Measurements from ENCODE around the gene CRLF3. TPM values are rescaled to one million over a fixed set of nuclear protein-coding genes. Genes with fewer than 3 reads are reported as not detected.
"Not testable (repeated sequence)": the region's sequence is repeated elsewhere in the genome, so short reads cannot be mapped to it uniquely, and the experiment has no call there.

CRLF3 gene
- total RNA-seq, 4 donors from 2014 or later: 5.4 to 8.8 (median 8.3) TPM

- TF ChIP-seq POLR2A (IDR thresholded peaks at IDR 0.05) (no peak), CTCF (IDR thresholded peaks at IDR 0.05) (no peak)
- peaks cover 4 to 13% of the 10 kb centered on the region in 2 donors for H3K4me1 ChIP-seq
- H3K4me3 ChIP-seq (replicated peaks in 1 of 3): peak overlapping the region in 1 of 3 donors; percentile 92
- H3K36me3 ChIP-seq: no peaks in the 10 kb centered on the region
- no peak for DNase-seq
- no peak overlapping the region for H3K27ac ChIP-seq
- WGBS, 2 donors: 51 to 66% methylated on average over 7 of the region's 7 CpGs
- H3K27me3 ChIP-seq: no peaks in the 10 kb centered on the region
- intact Hi-C loops (cut with DNase I): no loop called here
- no peaks in the 10 kb centered on the region for H3K9me3 ChIP-seq
Observed at GRCh38 chr17:30823421-30823820, 1.1 kb downstream of the CRLF3 start.

GRCh38 chr17:30822919-30823318 lies 1.6 kb downstream of the CRLF3 start:
- H3K27me3 ChIP-seq; H3K27ac ChIP-seq; DNase-seq; H3K9me3 ChIP-seq; H3K4me3 ChIP-seq (replicated peaks in 1 of 3); H3K36me3 ChIP-seq; intact Hi-C loops (cut with DNase I): not testable (repeated sequence)
- WGBS, 2 donors: 91 to 93% methylated on average over 14 of the region's 14 CpGs
- peaks cover 4 to 13% of the 10 kb centered on the region in 2 donors for H3K4me1 ChIP-seq

DNA sequence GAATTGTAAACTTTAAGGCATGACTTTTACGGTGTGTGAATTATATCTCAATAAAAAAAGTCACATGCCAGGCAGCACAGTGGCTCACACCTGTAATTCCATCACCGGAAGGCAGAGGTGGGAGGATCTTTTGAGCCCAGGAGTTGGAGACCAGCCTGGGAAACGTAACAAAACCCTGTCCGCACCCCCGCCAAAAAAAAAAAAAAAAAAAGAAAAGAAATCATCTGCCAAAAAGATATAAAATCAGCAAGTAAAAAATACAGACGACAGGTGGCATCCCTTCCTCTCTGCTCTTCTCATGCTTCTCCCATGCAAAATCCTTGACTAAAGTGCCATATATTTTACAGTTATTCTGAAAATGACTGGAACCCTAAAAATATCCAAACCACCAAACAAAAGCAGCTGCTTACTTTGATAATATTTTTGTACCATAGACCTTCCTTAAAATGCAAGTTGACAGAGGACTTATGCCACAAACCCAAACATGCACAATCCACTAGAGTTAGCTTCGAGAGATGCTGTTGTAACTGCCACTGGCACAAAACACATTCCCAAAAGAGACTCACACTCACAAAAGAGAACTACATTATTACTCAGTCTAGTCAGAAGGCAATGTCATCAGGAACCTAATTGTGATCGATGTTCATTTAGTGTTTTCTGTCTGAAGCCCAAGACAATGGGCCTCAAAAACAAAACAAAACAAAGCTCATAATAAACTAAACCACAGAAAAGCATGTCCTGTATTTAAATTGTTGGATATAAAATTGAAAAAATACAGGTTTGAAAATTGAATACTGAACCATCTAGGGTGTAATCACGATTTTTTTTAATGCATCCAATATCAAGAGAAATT lies 2.4 kb downstream of the CRLF3 start:
- H3K4me1 ChIP-seq: peaks cover 4 to 13% of the 10 kb centered on the region in 2 donors
- no peaks in the 10 kb centered on the region for H3K36me3 ChIP-seq
- intact Hi-C loops (cut with DNase I): no loop called here
- no peak for DNase-seq
- TF ChIP-seq CTCF (IDR thresholded peaks at IDR 0.05) (no peak), POLR2A (IDR thresholded peaks at IDR 0.05) (no peak)
- 70 to 74% methylated on average over 9 of the region's 9 CpGs for WGBS, 2 donors
- H3K9me3 ChIP-seq: no peaks in the 10 kb centered on the region
- H3K27ac ChIP-seq: no peak overlapping the region
- H3K4me3 ChIP-seq (replicated peaks in 1 of 3): no peak overlapping the region
- no peaks in the 10 kb centered on the region for H3K27me3 ChIP-seq

DNA sequence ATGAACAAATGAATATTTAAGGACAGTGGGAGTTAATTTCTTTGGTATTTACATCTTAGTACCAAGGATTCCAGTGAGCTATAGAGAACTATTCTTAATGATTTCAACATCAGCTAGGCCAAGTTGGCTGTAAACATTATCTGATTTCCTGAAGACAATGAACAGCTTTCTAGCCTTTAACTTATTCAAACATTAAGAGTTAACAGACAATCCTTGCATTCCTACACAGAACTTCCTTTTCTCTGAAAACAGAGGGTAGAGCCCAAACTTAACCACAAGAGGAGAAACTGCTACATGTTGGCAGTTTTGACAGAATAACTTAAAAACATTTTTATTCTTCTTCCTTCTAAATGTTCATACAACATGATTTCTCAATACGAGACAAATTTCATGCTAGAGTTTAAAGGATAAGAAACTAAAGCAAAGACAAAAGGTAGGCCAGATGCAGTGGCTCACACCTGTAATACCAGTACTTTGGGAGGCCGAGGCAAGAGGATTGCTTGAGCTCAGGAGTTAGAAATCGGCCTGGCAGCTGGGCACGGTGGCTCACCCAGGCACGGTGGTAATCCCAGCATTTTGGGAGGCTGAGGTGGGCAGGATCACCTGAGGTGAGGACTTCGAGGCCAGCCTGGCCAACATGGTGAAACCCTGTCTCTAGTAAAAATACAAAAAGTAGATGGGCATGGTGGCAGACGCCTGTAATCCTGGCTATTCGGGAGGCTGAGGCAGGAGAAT lies 4.4 kb downstream of the CRLF3 start:
- H3K4me1 ChIP-seq: peaks cover 4 to 8% of the 10 kb centered on the region in 2 donors

DNA sequence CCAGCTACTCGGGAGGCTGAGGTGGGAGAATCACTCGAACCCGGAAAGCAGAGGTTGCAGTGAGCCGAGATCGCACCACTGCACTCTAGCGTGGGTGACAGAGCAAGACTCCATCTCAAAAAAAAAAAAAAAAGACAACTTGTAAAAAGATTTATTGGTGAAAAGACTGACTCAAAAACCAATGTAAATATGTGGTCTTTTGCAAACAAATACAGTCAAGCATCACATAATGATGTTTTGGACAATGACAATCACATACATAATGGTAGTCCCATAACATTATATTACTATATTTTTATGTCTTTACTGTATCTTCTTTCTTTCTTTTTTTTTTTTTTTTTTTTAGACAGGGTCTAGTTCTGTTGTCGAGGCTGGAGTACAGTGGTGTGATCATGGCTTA lies 8.3 kb downstream of the CRLF3 start:
- Histone ChIP-seq H3K9me3 (no peaks in the 10 kb centered on the region), H3K4me3 (replicated peaks in 1 of 3) (no peak overlapping the region), H3K27ac (no peak overlapping the region), H3K36me3 (no peaks in the 10 kb centered on the region), H3K4me1 (no peaks in the 10 kb centered on the region), H3K27me3 (no peaks in the 10 kb centered on the region)
- no peak for DNase-seq
- 96 to 97% methylated on average over 7 of the region's 7 CpGs for WGBS, 2 donors
- no peak for TF ChIP-seq CTCF (IDR thresholded peaks at IDR 0.05)
- no peak for TF ChIP-seq POLR2A (IDR thresholded peaks at IDR 0.05)
- intact Hi-C loops (cut with DNase I): no loop called here

More for the DNA sequence above, 4.4 kb downstream of the CRLF3 start:
- H3K4me3 ChIP-seq (replicated peaks in 1 of 3): no peak overlapping the region
- 89 to 94% methylated on average over 8 of the region's 8 CpGs for WGBS, 2 donors
- intact Hi-C loops (cut with DNase I): no loop called here
- DNase-seq: no peak
- no peaks in the 10 kb centered on the region for H3K36me3 ChIP-seq
- no peaks in the 10 kb centered on the region for H3K9me3 ChIP-seq
- no peaks in the 10 kb centered on the region for H3K27me3 ChIP-seq
- TF ChIP-seq POLR2A (IDR thresholded peaks at IDR 0.05) (no peak), CTCF (IDR thresholded peaks at IDR 0.05) (no peak)
- no peak overlapping the region for H3K27ac ChIP-seq

GRCh38 chr17:30814860-30815259 lies 9.6 kb downstream of the CRLF3 start:
- intact Hi-C loops (cut with DNase I); H3K27me3 ChIP-seq; H3K9me3 ChIP-seq; H3K36me3 ChIP-seq; H3K4me1 ChIP-seq; H3K4me3 ChIP-seq (replicated peaks in 1 of 3); H3K27ac ChIP-seq: not testable (repeated sequence)
- 73 to 75% methylated on average over 9 of the region's 9 CpGs for WGBS, 2 donors
- DNase-seq: peak in 1 of 2 donors; percentile 8

GRCh38 chr17:30814236-30814635 lies 10.3 kb downstream of the CRLF3 start:
- H3K36me3 ChIP-seq; DNase-seq; H3K9me3 ChIP-seq; H3K27ac ChIP-seq; H3K4me1 ChIP-seq; intact Hi-C loops (cut with DNase I); H3K27me3 ChIP-seq; H3K4me3 ChIP-seq (replicated peaks in 1 of 3): not testable (repeated sequence)
- 89 to 90% methylated on average over 12 of the region's 12 CpGs for WGBS, 2 donors
